Rectal smooth muscle tissue (tissue), 1 donor: ENCODE data around the gene SETD1A.

ENCODE experiments used
- H3K27ac ChIP-seq: one replicate; pipeline ENCODE4 v1.7.0; 2013; ENCODE audit warnings: low read depth, low read length, inconsistent platforms
- H3K27me3 ChIP-seq: one replicate; pipeline ENCODE4 v1.7.0; 2013; ENCODE audit warnings: low read length; ENCODE audit not compliant: control insufficient read depth, insufficient read depth
- H3K36me3 ChIP-seq: one replicate; pipeline ENCODE4 v1.7.0; 2013; ENCODE audit warnings: low read length; ENCODE audit not compliant: control insufficient read depth, insufficient read depth
- H3K4me1 ChIP-seq: one replicate; pipeline ENCODE4 v1.7.0; 2013; ENCODE audit warnings: low read length; ENCODE audit not compliant: control insufficient read depth, insufficient read depth
- H3K4me3 ChIP-seq: one replicate; pipeline ENCODE4 v1.7.0; 2013; ENCODE audit warnings: low read length
- H3K9ac ChIP-seq: one replicate; pipeline ENCODE4 v1.7.0; 2013; ENCODE audit warnings: low read length

The SETD1A gene

DNA sequence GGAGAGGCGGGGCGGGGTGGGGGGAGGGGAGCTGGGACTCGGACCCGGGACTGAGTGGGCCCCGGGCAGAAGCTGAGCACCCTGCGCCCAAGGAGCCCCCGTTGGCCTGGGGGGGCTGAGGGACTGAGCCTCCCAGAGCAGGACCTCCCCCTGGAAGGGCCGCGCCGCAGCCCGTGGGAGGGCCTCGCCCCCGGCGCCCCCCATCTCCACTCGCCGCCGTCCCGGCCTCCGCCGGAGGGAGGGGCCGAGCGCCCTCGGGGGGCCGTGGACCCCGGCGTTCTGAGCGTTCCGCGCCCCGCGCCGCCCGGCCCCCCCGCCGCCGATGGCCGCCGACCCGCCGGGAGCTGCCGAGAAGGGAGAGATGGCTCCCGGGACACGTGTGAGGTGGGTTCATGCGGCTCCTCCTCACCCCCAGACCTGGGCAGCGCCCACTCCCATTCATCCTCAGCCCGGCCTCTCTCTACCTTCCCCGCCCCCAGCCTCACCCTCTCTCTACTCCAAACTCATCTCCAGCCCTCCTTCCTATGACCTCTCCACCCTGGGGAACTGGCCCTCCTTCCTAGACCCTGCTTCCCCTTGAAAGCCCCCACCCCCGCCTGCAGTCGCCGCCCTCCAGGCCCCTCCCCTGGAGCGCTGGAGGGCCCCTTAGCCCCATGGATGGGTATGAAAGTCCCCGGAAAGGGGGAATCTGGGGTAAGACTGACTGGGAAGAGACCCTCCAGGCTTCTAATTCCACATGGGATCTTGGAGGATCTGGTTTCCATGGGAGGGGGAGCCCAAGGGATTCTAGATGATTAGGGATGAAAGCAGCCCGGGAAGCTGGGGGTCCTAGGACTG, 33.3 kb upstream of the SETD1A start:
- Histone ChIP-seq H3K4me3 (peak overlapping the region; percentile 60), H3K36me3 (no peaks in the 10 kb centered on the region), H3K27me3 (no peaks in the 10 kb centered on the region), H3K4me1 (peaks cover 5% of the 10 kb centered on the region), H3K9ac (no peak overlapping the region), H3K27ac (peak overlapping the region; percentile 72)

GRCh38 chr16:30924913-30925631, 32.5 kb upstream of the SETD1A start:
- no peak overlapping the region for H3K27ac ChIP-seq
- peak overlapping the region; percentile 60 for H3K4me3 ChIP-seq
- H3K4me1 ChIP-seq = peaks cover 5% of the 10 kb centered on the region
- no peaks in the 10 kb centered on the region for H3K36me3 ChIP-seq
- H3K27me3 ChIP-seq = no peaks in the 10 kb centered on the region
- no peak overlapping the region for H3K9ac ChIP-seq

- Histone ChIP-seq H3K27me3 (no peaks in the 10 kb centered on the region), H3K4me3 (no peak overlapping the region), H3K9ac (no peak overlapping the region), H3K27ac (no peak overlapping the region), H3K4me1 (peaks cover 5% of the 10 kb centered on the region), H3K36me3 (peaks cover under 1% of the 10 kb centered on the region)
These were observed 31.9 kb upstream of the SETD1A start for GRCh38 chr16:30925632-30925987.

GRCh38 chr16:30925995-30926811, 31.4 kb upstream of the SETD1A start:
- Histone ChIP-seq H3K27me3 (no peaks in the 10 kb centered on the region), H3K4me1 (peaks cover 5% of the 10 kb centered on the region), H3K36me3 (peaks cover 7% of the 10 kb centered on the region), H3K4me3 (no peak overlapping the region), H3K27ac (no peak overlapping the region), H3K9ac (no peak overlapping the region)

GRCh38 chr16:30926937-30927788, 30.4 kb upstream of the SETD1A start:
- Histone ChIP-seq H3K9ac (no peak overlapping the region), H3K27ac (no peak overlapping the region), H3K27me3 (no peaks in the 10 kb centered on the region), H3K4me1 (peaks cover 5% of the 10 kb centered on the region), H3K4me3 (no peak overlapping the region), H3K36me3 (peaks cover 10% of the 10 kb centered on the region)

DNA sequence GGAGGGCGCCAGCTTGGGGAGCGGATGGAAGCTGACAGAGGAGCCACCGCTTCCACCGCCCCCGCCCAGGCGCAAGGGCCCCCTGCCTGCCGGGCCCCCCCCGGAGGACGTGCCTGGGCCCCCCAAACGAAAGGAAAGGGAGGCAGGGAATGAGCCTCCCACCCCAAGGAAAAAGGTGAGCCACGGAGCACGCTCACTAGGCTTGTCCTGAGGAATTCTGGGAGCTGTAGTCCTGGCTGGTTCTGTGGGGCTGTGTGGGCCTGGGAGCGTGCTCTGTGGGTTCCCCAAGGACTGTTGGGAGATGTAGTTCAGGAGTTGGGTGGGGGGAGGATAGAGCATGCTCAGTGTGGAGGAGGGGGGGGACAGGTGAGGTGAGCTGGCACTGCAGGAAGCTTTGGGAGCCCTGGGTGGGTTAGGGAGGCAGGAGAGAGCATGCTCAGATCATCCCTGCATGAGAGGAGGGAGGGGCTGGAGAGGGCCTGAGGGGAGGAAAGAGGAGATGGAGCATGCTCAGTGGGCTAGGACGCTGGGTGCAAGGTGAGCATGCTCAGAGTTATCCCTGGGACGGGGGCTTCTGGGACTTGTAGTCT, 29.7 kb upstream of the SETD1A start:
- peaks cover 10% of the 10 kb centered on the region for H3K36me3 ChIP-seq
- no peak overlapping the region for H3K4me3 ChIP-seq
- no peaks in the 10 kb centered on the region for H3K27me3 ChIP-seq
- H3K4me1 ChIP-seq = peaks cover 5% of the 10 kb centered on the region
- H3K9ac ChIP-seq = no peak overlapping the region
- no peak overlapping the region for H3K27ac ChIP-seq

DNA sequence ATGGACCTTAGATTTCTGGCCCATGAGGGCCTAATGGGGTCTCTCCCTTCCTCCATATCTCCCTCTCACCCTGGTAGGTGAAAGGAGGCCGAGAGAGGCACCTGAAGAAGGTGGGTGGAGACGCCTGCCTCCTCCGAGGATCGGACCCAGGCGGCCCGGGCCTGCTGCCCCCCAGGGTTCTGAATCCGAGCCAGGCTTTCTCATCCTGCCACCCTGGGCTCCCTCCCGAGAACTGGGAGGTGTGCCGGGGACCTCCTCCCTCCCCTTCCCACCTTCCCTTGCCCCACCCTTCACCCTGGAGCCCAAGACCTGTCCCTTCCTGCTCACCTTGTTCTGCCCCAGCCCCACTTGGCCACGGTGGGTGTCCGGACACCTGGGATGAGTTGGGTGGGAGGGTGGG, 29.2 kb upstream of the SETD1A start:
- Histone ChIP-seq H3K27me3 (no peaks in the 10 kb centered on the region), H3K9ac (no peak overlapping the region), H3K27ac (no peak overlapping the region), H3K4me3 (no peak overlapping the region), H3K36me3 (peaks cover 10% of the 10 kb centered on the region), H3K4me1 (peaks cover 5% of the 10 kb centered on the region)

- no peak overlapping the region for H3K9ac ChIP-seq
- peaks cover 5% of the 10 kb centered on the region for H3K4me1 ChIP-seq
- H3K4me3 ChIP-seq = no peak overlapping the region
- no peak overlapping the region for H3K27ac ChIP-seq
- no peaks in the 10 kb centered on the region for H3K27me3 ChIP-seq
- peaks cover 10% of the 10 kb centered on the region for H3K36me3 ChIP-seq
These were observed 28.4 kb upstream of the SETD1A start for GRCh38 chr16:30929167-30929566.

DNA sequence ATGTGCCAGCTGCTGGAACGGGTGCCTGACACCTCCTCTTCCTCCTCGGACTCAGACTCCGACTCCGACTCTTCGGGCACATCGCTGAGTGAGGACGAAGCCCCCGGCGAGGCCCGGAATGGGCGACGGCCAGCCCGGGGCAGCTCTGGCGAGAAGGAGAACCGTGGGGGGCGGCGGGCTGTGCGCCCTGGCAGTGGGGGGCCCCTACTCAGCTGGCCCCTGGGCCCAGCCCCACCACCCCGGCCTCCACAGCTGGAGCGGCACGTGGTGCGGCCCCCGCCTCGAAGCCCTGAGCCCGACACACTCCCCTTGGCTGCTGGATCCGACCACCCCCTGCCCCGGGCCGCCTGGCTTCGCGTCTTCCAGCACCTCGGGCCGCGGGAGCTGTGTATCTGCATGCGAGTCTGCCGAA, 27.4 kb upstream of the SETD1A start:
- H3K4me3 ChIP-seq = no peak overlapping the region
- H3K9ac ChIP-seq = no peak overlapping the region
- H3K36me3 ChIP-seq = peaks cover 10% of the 10 kb centered on the region
- H3K27me3 ChIP-seq = no peaks in the 10 kb centered on the region
- H3K27ac ChIP-seq = no peak overlapping the region
- H3K4me1 ChIP-seq = no peaks in the 10 kb centered on the region

DNA sequence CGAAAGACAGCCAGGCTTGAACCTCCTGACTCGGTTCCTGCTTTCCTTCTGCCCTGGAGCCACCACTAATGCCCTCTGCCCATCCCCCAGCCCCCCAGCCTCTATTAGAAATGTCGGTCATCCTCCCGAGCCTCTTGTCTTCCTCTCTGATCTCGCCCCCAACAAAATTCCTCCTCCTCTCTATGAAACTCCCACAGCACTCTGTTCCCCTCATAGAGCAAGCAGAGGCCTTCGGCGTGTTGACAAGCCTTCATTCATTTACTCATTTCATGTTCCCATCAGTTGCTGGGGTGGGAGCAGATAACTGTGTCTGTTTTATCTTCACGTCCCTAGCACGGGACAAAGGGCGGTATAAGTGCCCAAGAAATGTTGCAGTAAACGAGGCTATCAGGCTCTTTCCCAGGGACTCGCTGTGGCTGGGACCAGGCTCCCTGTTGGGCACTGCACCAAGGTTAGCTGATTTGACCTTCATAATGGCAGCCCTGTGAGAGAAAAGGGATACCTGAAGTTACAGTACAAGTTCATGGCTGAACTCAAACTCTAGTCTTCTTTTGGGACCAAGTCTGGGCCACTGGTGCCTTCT, 26.4 kb upstream of the SETD1A start:
- Histone ChIP-seq H3K27me3 (no peaks in the 10 kb centered on the region), H3K27ac (no peak overlapping the region), H3K4me1 (no peaks in the 10 kb centered on the region), H3K36me3 (peaks cover 10% of the 10 kb centered on the region), H3K9ac (no peak overlapping the region), H3K4me3 (no peak overlapping the region)

DNA sequence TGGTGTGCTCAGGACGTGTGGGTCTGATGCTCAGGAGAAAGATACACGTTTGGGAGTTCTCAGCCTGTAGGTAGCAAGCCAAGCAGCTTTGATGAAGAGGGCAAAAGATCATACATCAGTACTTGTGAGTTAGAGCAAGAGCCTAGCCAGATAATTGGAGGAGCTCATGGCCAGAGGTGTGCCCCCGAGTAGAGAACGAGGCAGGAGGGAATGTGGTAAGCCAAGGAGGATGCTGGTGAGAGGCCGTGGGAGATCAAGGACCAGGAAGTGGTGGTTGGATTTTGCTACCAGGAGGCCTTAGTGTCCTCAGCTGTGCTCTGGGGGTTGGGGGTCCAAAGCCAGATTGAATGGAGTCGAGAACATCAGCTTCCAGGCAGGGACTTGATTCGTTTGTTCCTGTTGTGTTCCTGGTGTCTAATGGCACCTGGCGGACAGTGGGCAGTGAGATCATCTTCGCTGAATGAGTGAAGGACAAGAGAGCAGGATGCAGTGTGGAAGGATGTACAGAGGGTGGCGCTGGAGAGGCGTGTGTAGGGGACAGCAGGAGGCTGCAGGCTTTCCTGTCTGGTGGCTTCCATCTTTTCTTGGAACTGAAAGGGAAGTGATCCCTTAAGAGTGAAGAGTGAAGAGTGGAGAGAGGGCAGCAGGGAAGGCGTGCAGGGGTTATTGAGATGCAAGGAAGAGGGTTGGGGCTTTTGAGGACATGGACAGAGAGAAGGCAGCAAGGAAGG, 22.6 kb upstream of the SETD1A start:
- no peaks in the 10 kb centered on the region for H3K27me3 ChIP-seq
- H3K36me3 ChIP-seq = peaks cover 10% of the 10 kb centered on the region
- H3K27ac ChIP-seq = no peak overlapping the region
- H3K4me3 ChIP-seq = no peak overlapping the region
- no peak overlapping the region for H3K9ac ChIP-seq
- no peaks in the 10 kb centered on the region for H3K4me1 ChIP-seq
